GM23338 (cell line): ENCODE measurements around the gene UBE3A.

Source experiments
- CREB1 ChIP-seq: fragments of 250-450 bp; sonication (Bioruptor Pico); IDR thresholded peaks from 2 replicates; pipeline ENCODE4 v1.5.0; 2020; ENCODE audit warnings: low read depth, mild to moderate bottlenecking, moderate library complexity
- CTCF ChIP-seq, 2 experiments: fragments of 200-600 bp in 1 of 2; sonication (generic) in 1 of 2; conservative IDR thresholded peaks; 2 replicates each; pipeline versions ENCODE4 v1.5.1 to v1.6.1; 2016 to 2017; ENCODE audit warnings: antibody characterized with exemption in 2 of 2, low read depth in 2 of 2, mild to moderate bottlenecking in 2 of 2, moderate library complexity in 1 of 2
- EZH2 ChIP-seq: fragments of 200-600 bp; sonication (generic); IDR thresholded peaks from one replicate; pipeline ENCODE4 v1.8.0; 2017; ENCODE audit warnings: antibody characterized with exemption, mild to moderate bottlenecking, low read depth; ENCODE audit not compliant: unreplicated experiment
- EZH2phosphoT487 ChIP-seq: fragments of 200-600 bp; sonication (generic); IDR thresholded peaks from one replicate; pipeline ENCODE4 v1.8.1; 2018; ENCODE audit warnings: antibody characterized with exemption; ENCODE audit not compliant: unreplicated experiment
- JUNB ChIP-seq: IDR thresholded peaks from one replicate; pipeline ENCODE4 v1.6.1; 2016; ENCODE audit warnings: antibody characterized with exemption; ENCODE audit not compliant: unreplicated experiment
- NANOG ChIP-seq: IDR thresholded peaks from 2 replicates; pipeline ENCODE4 v1.6.1; 2016; ENCODE audit warnings: antibody characterized with exemption, borderline replicate concordance
- POLR2AphosphoS5 ChIP-seq: IDR thresholded peaks from 2 replicates; pipeline ENCODE4 v1.6.1; 2016; ENCODE audit warnings: antibody characterized with exemption, low read depth
- STAT1 ChIP-seq: IDR thresholded peaks from one replicate; pipeline ENCODE4 v1.6.1; 2016; ENCODE audit warnings: antibody characterized with exemption; ENCODE audit not compliant: unreplicated experiment
- ZNF114 ChIP-seq: fragments of 250-450 bp; sonication (Bioruptor Pico); IDR thresholded peaks from 2 replicates; pipeline ENCODE4 v1.5.0; 2020; ENCODE audit warnings: mild to moderate bottlenecking, moderate library complexity
- ZNF331 ChIP-seq: fragments of 250-450 bp; sonication (Bioruptor Pico); IDR thresholded peaks from 2 replicates; pipeline ENCODE4 v1.5.0; 2020; ENCODE audit warnings: low read depth, mild to moderate bottlenecking, moderate library complexity
- TF ChIP-seq, protein P1 (sequence below): IDR thresholded peaks from 2 replicates; pipeline ENCODE4 v1.6.1; 2016; ENCODE audit warnings: antibody characterized with exemption
- TF ChIP-seq, protein P2 (sequence below): IDR thresholded peaks from one replicate; pipeline ENCODE4 v1.6.1; 2018; ENCODE audit warnings: antibody characterized with exemption; ENCODE audit not compliant: unreplicated experiment
- TF ChIP-seq, protein P3 (sequence below): fragments of 250-450 bp; sonication (Bioruptor Pico); IDR thresholded peaks from 2 replicates; pipeline ENCODE4 v1.5.0; 2020; ENCODE audit warnings: mild to moderate bottlenecking, moderate library complexity

- TF ChIP-seq CTCF (conservative IDR thresholded peaks at IDR 0.05; ENCODE audit: low read depth in 2 of 2) (peak in 1 of 2 experiments; percentile 38; a peak in 2 of 4 replicates), EZH2 (no peak), POLR2AphosphoS5 (peak; percentile 85), JUNB (no peak), EZH2phosphoT487 (no peak), ZNF114 (CRISPR knock-in tag) (no peak), STAT1 (no peak), CREB1 (CRISPR knock-in tag) (no peak), NANOG (no peak), ZNF331 (CRISPR knock-in tag) (no peak)
- TF ChIP-seq, protein P1, sequence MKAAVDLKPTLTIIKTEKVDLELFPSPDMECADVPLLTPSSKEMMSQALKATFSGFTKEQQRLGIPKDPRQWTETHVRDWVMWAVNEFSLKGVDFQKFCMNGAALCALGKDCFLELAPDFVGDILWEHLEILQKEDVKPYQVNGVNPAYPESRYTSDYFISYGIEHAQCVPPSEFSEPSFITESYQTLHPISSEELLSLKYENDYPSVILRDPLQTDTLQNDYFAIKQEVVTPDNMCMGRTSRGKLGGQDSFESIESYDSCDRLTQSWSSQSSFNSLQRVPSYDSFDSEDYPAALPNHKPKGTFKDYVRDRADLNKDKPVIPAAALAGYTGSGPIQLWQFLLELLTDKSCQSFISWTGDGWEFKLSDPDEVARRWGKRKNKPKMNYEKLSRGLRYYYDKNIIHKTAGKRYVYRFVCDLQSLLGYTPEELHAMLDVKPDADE, result no peak
- TF ChIP-seq, protein P2, sequence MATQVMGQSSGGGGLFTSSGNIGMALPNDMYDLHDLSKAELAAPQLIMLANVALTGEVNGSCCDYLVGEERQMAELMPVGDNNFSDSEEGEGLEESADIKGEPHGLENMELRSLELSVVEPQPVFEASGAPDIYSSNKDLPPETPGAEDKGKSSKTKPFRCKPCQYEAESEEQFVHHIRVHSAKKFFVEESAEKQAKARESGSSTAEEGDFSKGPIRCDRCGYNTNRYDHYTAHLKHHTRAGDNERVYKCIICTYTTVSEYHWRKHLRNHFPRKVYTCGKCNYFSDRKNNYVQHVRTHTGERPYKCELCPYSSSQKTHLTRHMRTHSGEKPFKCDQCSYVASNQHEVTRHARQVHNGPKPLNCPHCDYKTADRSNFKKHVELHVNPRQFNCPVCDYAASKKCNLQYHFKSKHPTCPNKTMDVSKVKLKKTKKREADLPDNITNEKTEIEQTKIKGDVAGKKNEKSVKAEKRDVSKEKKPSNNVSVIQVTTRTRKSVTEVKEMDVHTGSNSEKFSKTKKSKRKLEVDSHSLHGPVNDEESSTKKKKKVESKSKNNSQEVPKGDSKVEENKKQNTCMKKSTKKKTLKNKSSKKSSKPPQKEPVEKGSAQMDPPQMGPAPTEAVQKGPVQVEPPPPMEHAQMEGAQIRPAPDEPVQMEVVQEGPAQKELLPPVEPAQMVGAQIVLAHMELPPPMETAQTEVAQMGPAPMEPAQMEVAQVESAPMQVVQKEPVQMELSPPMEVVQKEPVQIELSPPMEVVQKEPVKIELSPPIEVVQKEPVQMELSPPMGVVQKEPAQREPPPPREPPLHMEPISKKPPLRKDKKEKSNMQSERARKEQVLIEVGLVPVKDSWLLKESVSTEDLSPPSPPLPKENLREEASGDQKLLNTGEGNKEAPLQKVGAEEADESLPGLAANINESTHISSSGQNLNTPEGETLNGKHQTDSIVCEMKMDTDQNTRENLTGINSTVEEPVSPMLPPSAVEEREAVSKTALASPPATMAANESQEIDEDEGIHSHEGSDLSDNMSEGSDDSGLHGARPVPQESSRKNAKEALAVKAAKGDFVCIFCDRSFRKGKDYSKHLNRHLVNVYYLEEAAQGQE, result no peak
- TF ChIP-seq, protein P3, sequence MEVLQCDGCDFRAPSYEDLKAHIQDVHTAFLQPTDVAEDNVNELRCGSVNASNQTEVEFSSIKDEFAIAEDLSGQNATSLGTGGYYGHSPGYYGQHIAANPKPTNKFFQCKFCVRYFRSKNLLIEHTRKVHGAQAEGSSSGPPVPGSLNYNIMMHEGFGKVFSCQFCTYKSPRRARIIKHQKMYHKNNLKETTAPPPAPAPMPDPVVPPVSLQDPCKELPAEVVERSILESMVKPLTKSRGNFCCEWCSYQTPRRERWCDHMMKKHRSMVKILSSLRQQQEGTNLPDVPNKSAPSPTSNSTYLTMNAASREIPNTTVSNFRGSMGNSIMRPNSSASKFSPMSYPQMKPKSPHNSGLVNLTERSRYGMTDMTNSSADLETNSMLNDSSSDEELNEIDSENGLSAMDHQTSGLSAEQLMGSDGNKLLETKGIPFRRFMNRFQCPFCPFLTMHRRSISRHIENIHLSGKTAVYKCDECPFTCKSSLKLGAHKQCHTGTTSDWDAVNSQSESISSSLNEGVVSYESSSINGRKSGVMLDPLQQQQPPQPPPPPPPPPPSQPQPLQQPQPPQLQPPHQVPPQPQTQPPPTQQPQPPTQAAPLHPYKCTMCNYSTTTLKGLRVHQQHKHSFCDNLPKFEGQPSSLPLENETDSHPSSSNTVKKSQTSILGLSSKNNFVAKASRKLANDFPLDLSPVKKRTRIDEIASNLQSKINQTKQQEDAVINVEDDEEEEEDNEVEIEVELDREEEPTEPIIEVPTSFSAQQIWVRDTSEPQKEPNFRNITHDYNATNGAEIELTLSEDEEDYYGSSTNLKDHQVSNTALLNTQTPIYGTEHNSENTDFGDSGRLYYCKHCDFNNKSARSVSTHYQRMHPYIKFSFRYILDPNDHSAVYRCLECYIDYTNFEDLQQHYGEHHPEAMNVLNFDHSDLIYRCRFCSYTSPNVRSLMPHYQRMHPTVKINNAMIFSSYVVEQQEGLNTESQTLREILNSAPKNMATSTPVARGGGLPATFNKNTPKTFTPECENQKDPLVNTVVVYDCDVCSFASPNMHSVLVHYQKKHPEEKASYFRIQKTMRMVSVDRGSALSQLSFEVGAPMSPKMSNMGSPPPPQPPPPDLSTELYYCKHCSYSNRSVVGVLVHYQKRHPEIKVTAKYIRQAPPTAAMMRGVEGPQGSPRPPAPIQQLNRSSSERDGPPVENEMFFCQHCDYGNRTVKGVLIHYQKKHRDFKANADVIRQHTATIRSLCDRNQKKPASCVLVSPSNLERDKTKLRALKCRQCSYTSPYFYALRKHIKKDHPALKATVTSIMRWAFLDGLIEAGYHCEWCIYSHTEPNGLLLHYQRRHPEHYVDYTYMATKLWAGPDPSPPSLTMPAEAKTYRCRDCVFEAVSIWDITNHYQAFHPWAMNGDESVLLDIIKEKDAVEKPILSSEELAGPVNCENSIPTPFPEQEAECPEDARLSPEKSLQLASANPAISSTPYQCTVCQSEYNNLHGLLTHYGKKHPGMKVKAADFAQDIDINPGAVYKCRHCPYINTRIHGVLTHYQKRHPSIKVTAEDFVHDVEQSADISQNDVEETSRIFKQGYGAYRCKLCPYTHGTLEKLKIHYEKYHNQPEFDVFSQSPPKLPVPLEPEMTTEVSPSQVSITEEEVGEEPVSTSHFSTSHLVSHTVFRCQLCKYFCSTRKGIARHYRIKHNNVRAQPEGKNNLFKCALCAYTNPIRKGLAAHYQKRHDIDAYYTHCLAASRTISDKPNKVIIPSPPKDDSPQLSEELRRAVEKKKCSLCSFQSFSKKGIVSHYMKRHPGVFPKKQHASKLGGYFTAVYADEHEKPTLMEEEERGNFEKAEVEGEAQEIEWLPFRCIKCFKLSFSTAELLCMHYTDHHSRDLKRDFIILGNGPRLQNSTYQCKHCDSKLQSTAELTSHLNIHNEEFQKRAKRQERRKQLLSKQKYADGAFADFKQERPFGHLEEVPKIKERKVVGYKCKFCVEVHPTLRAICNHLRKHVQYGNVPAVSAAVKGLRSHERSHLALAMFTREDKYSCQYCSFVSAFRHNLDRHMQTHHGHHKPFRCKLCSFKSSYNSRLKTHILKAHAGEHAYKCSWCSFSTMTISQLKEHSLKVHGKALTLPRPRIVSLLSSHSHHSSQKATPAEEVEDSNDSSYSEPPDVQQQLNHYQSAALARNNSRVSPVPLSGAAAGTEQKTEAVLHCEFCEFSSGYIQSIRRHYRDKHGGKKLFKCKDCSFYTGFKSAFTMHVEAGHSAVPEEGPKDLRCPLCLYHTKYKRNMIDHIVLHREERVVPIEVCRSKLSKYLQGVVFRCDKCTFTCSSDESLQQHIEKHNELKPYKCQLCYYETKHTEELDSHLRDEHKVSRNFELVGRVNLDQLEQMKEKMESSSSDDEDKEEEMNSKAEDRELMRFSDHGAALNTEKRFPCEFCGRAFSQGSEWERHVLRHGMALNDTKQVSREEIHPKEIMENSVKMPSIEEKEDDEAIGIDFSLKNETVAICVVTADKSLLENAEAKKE (CRISPR knock-in tag), result no peak
These were observed at the start of gene UBE3A for GRCh38 chr15:25438601-25439368.
